ENCODE data around the gene GPR132.

The GPR132 gene

DNA sequence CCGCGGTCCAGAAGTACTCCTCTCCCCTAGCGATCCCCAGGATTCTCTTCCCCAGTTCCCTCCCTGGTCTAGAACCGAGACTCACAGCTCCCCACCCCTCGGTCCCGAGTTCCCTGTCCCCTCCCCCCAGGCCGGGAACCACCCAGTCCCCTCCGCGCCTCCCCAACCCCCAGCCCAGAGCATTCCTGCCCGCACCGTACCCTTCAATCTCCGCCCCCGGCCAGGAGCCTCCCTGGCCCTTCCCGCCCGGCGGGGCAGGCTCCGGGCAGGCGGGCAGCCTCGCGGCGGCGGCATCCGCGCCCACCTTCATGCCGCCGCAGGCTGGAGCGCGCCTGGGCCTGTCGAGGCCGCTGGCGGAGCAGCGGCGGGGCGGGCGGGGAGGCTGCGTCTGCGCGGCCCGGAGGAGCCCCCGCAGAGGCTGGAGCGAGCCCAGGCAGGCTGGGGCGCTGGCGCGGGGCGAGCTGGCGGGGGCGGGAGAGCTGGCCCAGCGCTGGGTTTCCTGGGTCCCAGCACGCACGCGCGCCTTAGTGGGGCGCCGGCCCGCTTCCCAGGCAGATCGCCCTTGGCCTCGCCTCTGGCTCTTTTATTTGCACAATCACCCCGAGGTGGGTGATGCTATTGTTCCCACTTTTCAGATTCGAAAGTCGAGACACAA is 22.2 kb upstream of the GPR132 start:
- 3% methylated on average over 46 of the region's 60 CpGs for WGBS (ENCODE audit: insufficient coverage)
- ChIA-PET CTCF (interaction anchor here (1.0 to 9.2 kb wide), 11 partner anchors 14 to 265 kb away, joined by 3 to 187 read pairs (median 4); partner anchors contain the start of genes GPR132 and NUDT14), POLR2A (interaction anchor here (1.0 to 1.9 kb wide), 7 partner anchors 12 to 117 kb away, joined by 3 to 9 read pairs (median 4); partner anchors contain the start of gene GPR132)
- peaks cover 0 to 29% (median 19%) of the 10 kb centered on the region in 5 experiments for H3K27me3 ChIP-seq (replicated peaks in 2 of 5; ENCODE audit: control insufficient read depth in 4 of 5, insufficient read depth in 5 of 5, low read length in 4 of 5)
- peak overlapping the region in 4 of 7 experiments; percentile 33 to 63 (median 50) for H3K4me3 ChIP-seq (ENCODE audit: control insufficient read depth in 1 of 7, extremely low read depth in 1 of 7, insufficient read depth in 4 of 7, low read depth in 2 of 7, low read length in 6 of 7)
- no peaks in the 10 kb centered on the region for H3K36me3 ChIP-seq (ENCODE audit: control insufficient read depth in 4 of 4, insufficient read depth in 4 of 4, low read length in 3 of 4)
- H3K4me1 ChIP-seq (ENCODE audit: control extremely low read depth in 1 of 4, control insufficient read depth in 4 of 4, insufficient read depth in 4 of 4, low read length in 3 of 4), result peaks cover 0 to 23% (median 16%) of the 10 kb centered on the region in 4 experiments
- no peak overlapping the region for H3K27ac ChIP-seq (ENCODE audit: insufficient read depth in 1 of 2, low read depth in 1 of 2, low read length in 2 of 2, poor library complexity in 1 of 2, severe bottlenecking in 2 of 2)
- DNase-seq, result no peak
- no peaks in the 10 kb centered on the region for H3K9me3 ChIP-seq (ENCODE audit: control extremely low read depth in 1 of 5, control insufficient read depth in 4 of 5, insufficient read depth in 2 of 5, low read depth in 1 of 5, low read length in 4 of 5)

DNA sequence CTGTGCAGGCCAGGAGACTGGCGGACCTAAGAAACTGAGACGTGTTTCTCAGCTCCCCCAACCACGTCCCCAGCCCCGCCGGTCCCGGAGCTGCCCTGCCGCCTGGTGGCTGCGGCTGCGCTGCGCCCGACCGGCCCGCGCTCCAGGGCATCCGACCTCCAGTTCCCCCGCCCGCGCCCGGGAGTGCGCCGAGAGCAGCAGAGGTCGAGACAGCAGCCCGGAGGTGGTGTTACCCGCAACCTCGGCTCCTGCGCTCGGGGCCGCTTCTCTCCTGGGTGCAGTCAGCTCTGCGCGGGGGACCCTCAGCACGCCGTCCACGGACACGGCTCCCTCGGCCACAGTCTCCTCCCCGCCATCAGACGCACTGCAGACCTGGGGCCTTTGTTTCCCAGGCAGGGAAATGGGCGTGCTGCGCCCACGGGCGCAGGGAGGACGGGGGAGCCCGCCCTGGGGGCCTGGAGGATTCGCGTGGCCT is 21.6 kb upstream of the GPR132 start:
- Histone ChIP-seq H3K27ac (ENCODE audit: insufficient read depth in 1 of 2, low read depth in 1 of 2, low read length in 2 of 2, poor library complexity in 1 of 2, severe bottlenecking in 2 of 2) (no peak overlapping the region), H3K36me3 (ENCODE audit: control insufficient read depth in 4 of 4, insufficient read depth in 4 of 4, low read length in 3 of 4) (no peaks in the 10 kb centered on the region), H3K4me1 (ENCODE audit: control extremely low read depth in 1 of 4, control insufficient read depth in 4 of 4, insufficient read depth in 4 of 4, low read length in 3 of 4) (peaks cover 0 to 23% (median 15%) of the 10 kb centered on the region in 4 experiments), H3K4me3 (ENCODE audit: control insufficient read depth in 1 of 7, extremely low read depth in 1 of 7, insufficient read depth in 4 of 7, low read depth in 2 of 7, low read length in 6 of 7) (peak overlapping the region in 4 of 7 experiments; percentile 33 to 63 (median 50)), H3K9me3 (ENCODE audit: control extremely low read depth in 1 of 5, control insufficient read depth in 4 of 5, insufficient read depth in 2 of 5, low read depth in 1 of 5, low read length in 4 of 5) (no peaks in the 10 kb centered on the region), H3K27me3 (replicated peaks in 2 of 5; ENCODE audit: control insufficient read depth in 4 of 5, insufficient read depth in 5 of 5, low read length in 4 of 5) (peaks cover 0 to 29% (median 19%) of the 10 kb centered on the region in 5 experiments)
- peak; percentile 76 to 84 (median 83) for DNase-seq
- ChIA-PET CTCF (interaction anchor here (0.7 to 9.2 kb wide), 12 partner anchors 13 to 259 kb away, joined by 3 to 187 read pairs (median 4); partner anchors contain the start of genes GPR132 and NUDT14), POLR2A (interaction anchor here (0.8 to 1.9 kb wide), 8 partner anchors 12 to 214 kb away, joined by 3 to 9 read pairs (median 4); partner anchors contain the start of genes BRF1 and GPR132)
- 1% methylated on average over 18 of the region's 45 CpGs for WGBS (ENCODE audit: insufficient coverage)

DNA sequence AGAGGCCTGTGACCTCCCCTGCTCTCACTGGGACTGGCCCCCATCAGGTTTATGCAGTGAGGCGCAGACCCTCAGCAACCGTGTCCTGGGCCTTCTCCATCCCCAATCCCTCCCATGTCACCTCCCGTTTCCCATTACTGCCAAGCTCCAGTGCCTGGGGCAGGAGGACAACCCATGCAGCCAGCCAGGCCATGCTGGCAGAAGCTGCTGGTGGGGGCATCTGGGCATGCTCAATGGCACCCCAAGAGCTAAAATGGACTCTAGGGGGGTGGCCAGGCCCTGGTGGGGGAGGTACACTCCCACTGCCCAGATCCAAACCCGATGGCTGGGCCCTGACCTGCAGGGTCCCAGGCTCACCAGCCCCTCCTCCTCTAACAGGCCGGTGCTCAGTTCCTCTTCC is 20.5 kb upstream of the GPR132 start:
- DNase-seq, result no peak
- Histone ChIP-seq H3K27me3 (replicated peaks in 2 of 5; ENCODE audit: control insufficient read depth in 4 of 5, insufficient read depth in 5 of 5, low read length in 4 of 5) (peaks cover 0 to 29% (median 19%) of the 10 kb centered on the region in 5 experiments), H3K27ac (ENCODE audit: insufficient read depth in 1 of 2, low read depth in 1 of 2, low read length in 2 of 2, poor library complexity in 1 of 2, severe bottlenecking in 2 of 2) (no peak overlapping the region), H3K4me3 (ENCODE audit: control insufficient read depth in 1 of 7, extremely low read depth in 1 of 7, insufficient read depth in 4 of 7, low read depth in 2 of 7, low read length in 6 of 7) (no peak overlapping the region), H3K4me1 (ENCODE audit: control extremely low read depth in 1 of 4, control insufficient read depth in 4 of 4, insufficient read depth in 4 of 4, low read length in 3 of 4) (peaks cover 0 to 21% (median 14%) of the 10 kb centered on the region in 4 experiments), H3K9me3 (ENCODE audit: control extremely low read depth in 1 of 5, control insufficient read depth in 4 of 5, insufficient read depth in 2 of 5, low read depth in 1 of 5, low read length in 4 of 5) (no peaks in the 10 kb centered on the region), H3K36me3 (ENCODE audit: control insufficient read depth in 4 of 4, insufficient read depth in 4 of 4, low read length in 3 of 4) (no peaks in the 10 kb centered on the region)
- CTCF ChIA-PET, result interaction anchor here (1.1 to 9.2 kb wide), 7 partner anchors 12 to 114 kb away, joined by 3 to 187 read pairs (median 19); partner anchors contain the start of gene GPR132
- 66% methylated on average over 4 of the region's 5 CpGs for WGBS (ENCODE audit: insufficient coverage)
- POLR2A ChIA-PET, result interaction anchor here (0.6 to 1.9 kb wide), 3 partner anchors 11 to 22 kb away, joined by 3 to 9 read pairs (median 7); partner anchors contain the start of gene GPR132

DNA sequence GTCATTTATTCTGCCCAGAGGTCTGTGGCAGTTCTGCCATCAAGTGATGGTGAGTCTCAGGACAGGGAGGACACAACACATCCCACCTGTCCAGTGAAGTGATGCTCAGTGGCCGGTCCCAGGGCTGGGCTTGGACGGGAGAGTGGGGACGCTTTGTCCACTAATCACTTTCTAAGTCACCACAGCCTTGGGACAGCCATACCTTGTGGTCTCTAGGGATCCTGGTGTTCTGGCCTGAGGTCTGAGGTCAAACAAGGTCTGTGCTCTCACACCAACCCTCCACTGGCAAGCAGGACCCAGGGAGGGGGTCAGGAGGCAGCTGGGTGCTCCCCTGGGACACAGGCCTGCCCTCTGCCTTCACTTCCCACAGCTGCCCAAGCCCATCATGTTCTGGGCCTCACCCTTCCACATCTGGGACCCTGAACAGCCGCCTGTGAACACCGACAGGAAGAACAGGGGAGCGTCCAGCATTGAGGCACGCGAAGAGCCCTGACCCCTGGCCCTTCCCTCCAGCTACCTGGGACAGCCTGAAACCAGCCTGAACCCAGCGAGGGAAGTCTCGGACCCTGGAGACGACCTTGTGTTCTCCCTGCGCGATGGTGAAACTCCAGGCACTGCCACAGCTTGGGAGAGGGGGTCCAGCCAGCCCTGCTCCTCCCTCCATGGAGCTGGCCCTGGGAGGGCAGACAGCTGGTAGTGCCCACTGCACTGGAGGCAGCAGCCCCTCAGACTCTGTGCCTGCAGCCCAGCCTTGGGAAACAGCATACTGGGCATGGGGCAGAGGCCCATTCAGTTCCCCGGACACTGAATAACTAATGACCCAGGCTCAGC is 19.7 kb upstream of the GPR132 start:
- WGBS (ENCODE audit: insufficient coverage), result 96% methylated on average over 11 of the region's 14 CpGs

DNA sequence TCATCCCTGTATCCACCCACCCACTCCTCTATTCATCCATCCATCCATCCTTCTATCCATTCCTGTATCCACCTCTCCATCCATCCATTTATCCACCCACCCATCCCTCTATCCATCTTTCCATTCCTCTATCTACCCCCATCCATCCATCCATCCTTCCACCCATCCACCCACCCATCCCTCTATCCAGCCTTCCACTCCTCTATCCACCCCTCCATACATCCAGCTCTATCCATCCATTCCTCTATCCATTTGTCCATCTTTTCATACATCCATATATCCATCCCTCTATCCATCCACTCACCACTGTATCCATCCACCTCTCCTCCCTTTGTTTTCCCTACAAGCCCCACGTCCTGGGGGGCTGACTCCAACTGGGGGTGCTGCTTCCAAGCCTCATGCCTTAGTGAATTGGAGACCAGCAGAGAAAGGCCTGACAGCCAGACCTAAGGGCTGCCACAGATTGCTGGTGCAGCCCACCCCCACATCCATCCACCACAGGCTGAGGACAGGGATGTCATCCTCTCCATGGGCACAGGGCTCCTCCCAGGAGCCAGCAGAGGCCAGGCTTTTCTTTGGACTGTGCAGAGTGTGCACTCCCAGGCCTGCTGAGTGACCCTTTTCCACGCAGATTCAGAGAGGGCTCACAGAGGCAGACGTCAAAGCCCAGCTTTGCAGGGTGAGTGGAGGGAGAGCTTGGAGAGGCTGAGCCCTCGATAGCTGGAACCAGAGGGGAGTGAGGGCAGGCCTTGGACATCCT is 18.9 kb upstream of the GPR132 start:
- ChIA-PET CTCF (interaction anchor here (2.9 to 9.2 kb wide), 4 partner anchors 10 to 110 kb away, joined by 19 to 187 read pairs (median 55); partner anchors contain the start of gene GPR132), POLR2A (no interaction called here)
- no peak overlapping the region for H3K4me3 ChIP-seq (ENCODE audit: control insufficient read depth in 1 of 7, extremely low read depth in 1 of 7, insufficient read depth in 4 of 7, low read depth in 2 of 7, low read length in 6 of 7)
- no peaks in the 10 kb centered on the region for H3K9me3 ChIP-seq (ENCODE audit: control extremely low read depth in 1 of 5, control insufficient read depth in 4 of 5, insufficient read depth in 2 of 5, low read depth in 1 of 5, low read length in 4 of 5)
- H3K27me3 ChIP-seq (replicated peaks in 2 of 5; ENCODE audit: control insufficient read depth in 4 of 5, insufficient read depth in 5 of 5, low read length in 4 of 5), result peaks cover 0 to 24% (median 15%) of the 10 kb centered on the region in 5 experiments
- H3K27ac ChIP-seq (ENCODE audit: insufficient read depth in 1 of 2, low read depth in 1 of 2, low read length in 2 of 2, poor library complexity in 1 of 2, severe bottlenecking in 2 of 2), result no peak overlapping the region
- H3K4me1 ChIP-seq (ENCODE audit: control extremely low read depth in 1 of 4, control insufficient read depth in 4 of 4, insufficient read depth in 4 of 4, low read length in 3 of 4), result peaks cover 0 to 19% (median 13%) of the 10 kb centered on the region in 4 experiments
- WGBS (ENCODE audit: insufficient coverage), result 93% methylated on average over 2 of the region's 4 CpGs
- DNase-seq, result no peak
- H3K36me3 ChIP-seq (ENCODE audit: control insufficient read depth in 4 of 4, insufficient read depth in 4 of 4, low read length in 3 of 4), result no peaks in the 10 kb centered on the region

More for the DNA sequence above, 19.7 kb upstream of the GPR132 start:
- Histone ChIP-seq H3K27ac (ENCODE audit: insufficient read depth in 1 of 2, low read depth in 1 of 2, low read length in 2 of 2, poor library complexity in 1 of 2, severe bottlenecking in 2 of 2) (no peak overlapping the region), H3K36me3 (ENCODE audit: control insufficient read depth in 4 of 4, insufficient read depth in 4 of 4, low read length in 3 of 4) (no peaks in the 10 kb centered on the region), H3K27me3 (replicated peaks in 2 of 5; ENCODE audit: control insufficient read depth in 4 of 5, insufficient read depth in 5 of 5, low read length in 4 of 5) (peaks cover 0 to 29% (median 19%) of the 10 kb centered on the region in 5 experiments), H3K4me1 (ENCODE audit: control extremely low read depth in 1 of 4, control insufficient read depth in 4 of 4, insufficient read depth in 4 of 4, low read length in 3 of 4) (peaks cover 0 to 19% (median 13%) of the 10 kb centered on the region in 4 experiments), H3K9me3 (ENCODE audit: control extremely low read depth in 1 of 5, control insufficient read depth in 4 of 5, insufficient read depth in 2 of 5, low read depth in 1 of 5, low read length in 4 of 5) (no peaks in the 10 kb centered on the region), H3K4me3 (ENCODE audit: control insufficient read depth in 1 of 7, extremely low read depth in 1 of 7, insufficient read depth in 4 of 7, low read depth in 2 of 7, low read length in 6 of 7) (no peak overlapping the region)
- POLR2A ChIA-PET, result no interaction called here
- CTCF ChIA-PET, result interaction anchor here (2.9 to 9.2 kb wide), 4 partner anchors 11 to 110 kb away, joined by 19 to 187 read pairs (median 55); partner anchors contain the start of gene GPR132
- no peak for DNase-seq

GRCh38 chr14:105082703-105083102 is 17.5 kb upstream of the GPR132 start:
- ChIA-PET POLR2A (no interaction called here), CTCF (interaction anchor here (1.0 to 1.3 kb wide), 2 partner anchors 16 to 37 kb away, joined by 3 to 5 read pairs; no protein-coding TSS in a partner anchor)
- 90% methylated on average over 1 of the region's 1 CpG for WGBS (ENCODE audit: insufficient coverage)
- H3K27ac ChIP-seq (ENCODE audit: insufficient read depth in 1 of 2, low read depth in 1 of 2, low read length in 2 of 2, poor library complexity in 1 of 2, severe bottlenecking in 2 of 2), result no peak overlapping the region
- peaks cover 0 to 10% (median 4%) of the 10 kb centered on the region in 5 experiments for H3K27me3 ChIP-seq (replicated peaks in 2 of 5; ENCODE audit: control insufficient read depth in 4 of 5, insufficient read depth in 5 of 5, low read length in 4 of 5)
- H3K9me3 ChIP-seq (ENCODE audit: control extremely low read depth in 1 of 5, control insufficient read depth in 4 of 5, insufficient read depth in 2 of 5, low read depth in 1 of 5, low read length in 4 of 5), result no peaks in the 10 kb centered on the region
- H3K36me3 ChIP-seq (ENCODE audit: control insufficient read depth in 4 of 4, insufficient read depth in 4 of 4, low read length in 3 of 4), result no peaks in the 10 kb centered on the region
- H3K4me1 ChIP-seq (ENCODE audit: control extremely low read depth in 1 of 4, control insufficient read depth in 4 of 4, insufficient read depth in 4 of 4, low read length in 3 of 4), result peaks cover 0 to 14% (median 11%) of the 10 kb centered on the region in 4 experiments
- no peak overlapping the region for H3K4me3 ChIP-seq (ENCODE audit: control insufficient read depth in 1 of 7, extremely low read depth in 1 of 7, insufficient read depth in 4 of 7, low read depth in 2 of 7, low read length in 6 of 7)
- DNase-seq, result no peak

All from common myeloid progenitor, CD34-positive (primary cell).